ENCODE results near the gene SNX3.
"Not testable (repeated sequence)": the region's sequence is repeated elsewhere in the genome, so short reads cannot be mapped to it uniquely, and the experiment has no call there.

SNX3 gene

GRCh38 chr6:108260809-108261569 is at the start of gene SNX3:
TSS of gene SNX3 (minus strand) at chr6:108261040. CDS start at chr6:108260921, 119 bp downstream.
- peak; percentile 15 for TF ChIP-seq CTCF (conservative IDR thresholded peaks at IDR 0.05; ENCODE audit: low read depth, low read length)
- H3K4me3 ChIP-seq (ENCODE audit: low read depth, low read length), result peak within 1 kb of the TSS; percentile 94
- DNase-seq (ENCODE audit: low read depth), result peak; percentile 98

GRCh38 chr6:108309844-108310243 is 49.0 kb upstream of the SNX3 start:
- no peak for DNase-seq (ENCODE audit: low read depth)
- no peak overlapping the region for H3K4me3 ChIP-seq (ENCODE audit: low read depth, low read length)
- TF ChIP-seq CTCF (conservative IDR thresholded peaks at IDR 0.05; ENCODE audit: low read depth, low read length), result no peak

- DNase-seq (ENCODE audit: low read depth); H3K4me3 ChIP-seq (ENCODE audit: low read depth, low read length): not testable (repeated sequence)
These were observed 47.8 kb upstream of the SNX3 start for GRCh38 chr6:108308641-108309040.

GRCh38 chr6:108304646-108305045 is 43.8 kb upstream of the SNX3 start:
- no peak for TF ChIP-seq CTCF (conservative IDR thresholded peaks at IDR 0.05; ENCODE audit: low read depth, low read length)
- H3K4me3 ChIP-seq (ENCODE audit: low read depth, low read length), result no peak overlapping the region
- DNase-seq (ENCODE audit: low read depth), result no peak

- TF ChIP-seq CTCF (conservative IDR thresholded peaks at IDR 0.05; ENCODE audit: low read depth, low read length), result no peak
- no peak overlapping the region for H3K4me3 ChIP-seq (ENCODE audit: low read depth, low read length)
- DNase-seq (ENCODE audit: low read depth), result no peak
These were observed 41.5 kb upstream of the SNX3 start for GRCh38 chr6:108302386-108302785.

- TF ChIP-seq CTCF (conservative IDR thresholded peaks at IDR 0.05; ENCODE audit: low read depth, low read length), result no peak
- no peak for DNase-seq (ENCODE audit: low read depth)
- peak overlapping the region; percentile 98 for H3K4me3 ChIP-seq (ENCODE audit: low read depth, low read length)
These were observed 34.8 kb upstream of the SNX3 start for GRCh38 chr6:108295676-108296075.

GRCh38 chr6:108294727-108295625 is 34.1 kb upstream of the SNX3 start, which contains the start of gene AFG1L:
TSS of gene AFG1L (plus strand) at chr6:108295054. CDS start at chr6:108295080, 26 bp downstream.
- no peak for TF ChIP-seq CTCF (conservative IDR thresholded peaks at IDR 0.05; ENCODE audit: low read depth, low read length)

More at GRCh38 chr6:108294727-108295625, 34.1 kb upstream of the SNX3 start, which contains the start of gene AFG1L:
- peak within 1 kb of the TSS; percentile 98 for H3K4me3 ChIP-seq (ENCODE audit: low read depth, low read length)
- peak; percentile 91 for DNase-seq (ENCODE audit: low read depth)
